Activated naive CD4-positive, alpha-beta T cell treated with Interleukin-2 at 50 U/mL for 16 hours (primary cell): ENCODE data around the gene GAPVD1.
"Not testable (repeated sequence)": the region's sequence is repeated elsewhere in the genome, so short reads cannot be mapped to it uniquely, and the experiment has no call there.

Source experiments
- DNase-seq: peaks from one replicate; pipeline ENCODE4 v3.0.0-alpha.2; 2020

Gene GAPVD1

GRCh38 chr9:125374443-125375309, 113.0 kb downstream of the GAPVD1 start:
- DNase-seq: peak; percentile 61

GRCh38 chr9:125375820-125376219, 114.2 kb downstream of the GAPVD1 start:
- no peak for DNase-seq

GRCh38 chr9:125376261-125377226, 114.9 kb downstream of the GAPVD1 start:
- DNase-seq: no peak

GRCh38 chr9:125377584-125378250, 116.1 kb downstream of the GAPVD1 start:
- DNase-seq: no peak

GRCh38 chr9:125378778-125379177, 117.2 kb downstream of the GAPVD1 start:
- no peak for DNase-seq

- no peak for DNase-seq
Observed at GRCh38 chr9:125379208-125379607, 117.6 kb downstream of the GAPVD1 start.

- no peak for DNase-seq
Observed at GRCh38 chr9:125380406-125380805, 118.8 kb downstream of the GAPVD1 start.

- DNase-seq: no peak
Observed at GRCh38 chr9:125387861-125388524, 126.4 kb downstream of the GAPVD1 start.

GRCh38 chr9:125388978-125389377, 127.4 kb downstream of the GAPVD1 start:
- DNase-seq: no peak

GRCh38 chr9:125391704-125392103, 130.1 kb downstream of the GAPVD1 start:
- no peak for DNase-seq

GRCh38 chr9:125393426-125393825, 131.8 kb downstream of the GAPVD1 start:
- DNase-seq: no peak

- no peak for DNase-seq
Observed at GRCh38 chr9:125396799-125397198, 135.2 kb downstream of the GAPVD1 start.

- DNase-seq: no peak
Observed at GRCh38 chr9:125397736-125398135, 136.1 kb downstream of the GAPVD1 start.

GRCh38 chr9:125398243-125398642, 136.6 kb downstream of the GAPVD1 start:
- DNase-seq: no peak

GRCh38 chr9:125399165-125399564, 137.5 kb downstream of the GAPVD1 start:
- DNase-seq: no peak

- no peak for DNase-seq
Observed at GRCh38 chr9:125399666-125400065, 138.0 kb downstream of the GAPVD1 start.

GRCh38 chr9:125400232-125400631, 138.6 kb downstream of the GAPVD1 start:
- DNase-seq: not testable (repeated sequence)

GRCh38 chr9:125400725-125401716, 139.4 kb downstream of the GAPVD1 start:
- DNase-seq: no peak

GRCh38 chr9:125404733-125405132, 143.1 kb downstream of the GAPVD1 start:
- no peak for DNase-seq

GRCh38 chr9:125405938-125406809, 144.5 kb downstream of the GAPVD1 start:
- no peak for DNase-seq
